Measurements from ENCODE around the gene MAVS. TPM values are rescaled to one million over a fixed set of nuclear protein-coding genes. Genes with fewer than 3 reads are reported as not detected.

The MAVS gene
- total and polyA plus RNA-seq, 9 of the 15 experiments (the other 6 are each of a cell fraction or from before 2014, with no cell fraction given) = 1.6 to 22.0 (median 11.3) TPM

GRCh38 chr20:3820048-3820900 lies 26.4 kb upstream of the MAVS start, which contains the start of gene AP5S1 (continued):
- TF ChIP-seq ZNF407 (IDR thresholded peaks at IDR 0.05; ENCODE audit: low read depth) = peak; percentile 76; the same call in 1 of the 2 replicates
- TF ChIP-seq, protein P1, sequence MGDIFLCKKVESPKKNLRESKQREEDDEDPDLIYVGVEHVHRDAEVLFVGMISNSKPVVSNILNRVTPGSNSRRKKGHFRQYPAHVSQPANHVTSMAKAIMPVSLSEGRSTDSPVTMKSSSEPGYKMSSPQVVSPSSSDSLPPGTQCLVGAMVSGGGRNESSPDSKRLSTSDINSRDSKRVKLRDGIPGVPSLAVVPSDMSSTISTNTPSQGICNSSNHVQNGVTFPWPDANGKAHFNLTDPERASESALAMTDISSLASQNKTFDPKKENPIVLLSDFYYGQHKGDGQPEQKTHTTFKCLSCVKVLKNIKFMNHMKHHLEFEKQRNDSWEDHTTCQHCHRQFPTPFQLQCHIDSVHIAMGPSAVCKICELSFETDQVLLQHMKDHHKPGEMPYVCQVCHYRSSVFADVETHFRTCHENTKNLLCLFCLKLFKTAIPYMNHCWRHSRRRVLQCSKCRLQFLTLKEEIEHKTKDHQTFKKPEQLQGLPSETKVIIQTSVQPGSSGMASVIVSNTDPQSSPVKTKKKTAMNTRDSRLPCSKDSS (IDR thresholded peaks at IDR 0.05; ENCODE audit: low read depth, partially characterized antibody) = no peak
- peak; percentile 62; the same call in 1 of the 2 replicates for TF ChIP-seq TGIF2 (CRISPR knock-in tag; IDR thresholded peaks at IDR 0.05)
- no peak for TF ChIP-seq HSF4 (CRISPR knock-in tag; IDR thresholded peaks at IDR 0.05; ENCODE audit: borderline replicate concordance)
- TF ChIP-seq DPF2 (IDR thresholded peaks at IDR 0.05) = no peak; the same call in 1 of the 2 replicates
- TF ChIP-seq, protein P2, sequence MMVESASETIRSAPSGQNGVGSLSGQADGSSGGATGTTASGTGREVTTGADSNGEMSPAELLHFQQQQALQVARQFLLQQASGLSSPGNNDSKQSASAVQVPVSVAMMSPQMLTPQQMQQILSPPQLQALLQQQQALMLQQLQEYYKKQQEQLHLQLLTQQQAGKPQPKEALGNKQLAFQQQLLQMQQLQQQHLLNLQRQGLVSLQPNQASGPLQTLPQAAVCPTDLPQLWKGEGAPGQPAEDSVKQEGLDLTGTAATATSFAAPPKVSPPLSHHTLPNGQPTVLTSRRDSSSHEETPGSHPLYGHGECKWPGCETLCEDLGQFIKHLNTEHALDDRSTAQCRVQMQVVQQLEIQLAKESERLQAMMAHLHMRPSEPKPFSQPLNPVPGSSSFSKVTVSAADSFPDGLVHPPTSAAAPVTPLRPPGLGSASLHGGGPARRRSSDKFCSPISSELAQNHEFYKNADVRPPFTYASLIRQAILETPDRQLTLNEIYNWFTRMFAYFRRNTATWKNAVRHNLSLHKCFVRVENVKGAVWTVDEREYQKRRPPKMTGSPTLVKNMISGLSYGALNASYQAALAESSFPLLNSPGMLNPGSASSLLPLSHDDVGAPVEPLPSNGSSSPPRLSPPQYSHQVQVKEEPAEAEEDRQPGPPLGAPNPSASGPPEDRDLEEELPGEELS (CRISPR knock-in tag; IDR thresholded peaks at IDR 0.05; ENCODE audit: borderline replicate concordance) = 0 out of 2 replicates have a peak, but pooled peaks have one; percentile 81
- TF ChIP-seq MCM2 (IDR thresholded peaks at IDR 0.05; ENCODE audit: low read depth) = no peak
- no peak for TF ChIP-seq POLR2AphosphoS2 (IDR thresholded peaks at IDR 0.05; ENCODE audit: low read length)
- no peak for TF ChIP-seq TAF9B (IDR thresholded peaks at IDR 0.05; ENCODE audit: partially characterized antibody)
- TF ChIP-seq JUNB (CRISPR knock-in tag; conservative IDR thresholded peaks at IDR 0.05) = 0 out of 2 replicates have a peak, but pooled peaks have one; percentile 54
- no peak for TF ChIP-seq FOS (IDR thresholded peaks at IDR 0.05; ENCODE audit: extremely low read depth, insufficient read length)
- TF ChIP-seq, protein P3, sequence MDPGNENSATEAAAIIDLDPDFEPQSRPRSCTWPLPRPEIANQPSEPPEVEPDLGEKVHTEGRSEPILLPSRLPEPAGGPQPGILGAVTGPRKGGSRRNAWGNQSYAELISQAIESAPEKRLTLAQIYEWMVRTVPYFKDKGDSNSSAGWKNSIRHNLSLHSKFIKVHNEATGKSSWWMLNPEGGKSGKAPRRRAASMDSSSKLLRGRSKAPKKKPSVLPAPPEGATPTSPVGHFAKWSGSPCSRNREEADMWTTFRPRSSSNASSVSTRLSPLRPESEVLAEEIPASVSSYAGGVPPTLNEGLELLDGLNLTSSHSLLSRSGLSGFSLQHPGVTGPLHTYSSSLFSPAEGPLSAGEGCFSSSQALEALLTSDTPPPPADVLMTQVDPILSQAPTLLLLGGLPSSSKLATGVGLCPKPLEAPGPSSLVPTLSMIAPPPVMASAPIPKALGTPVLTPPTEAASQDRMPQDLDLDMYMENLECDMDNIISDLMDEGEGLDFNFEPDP (CRISPR knock-in tag; IDR thresholded peaks at IDR 0.05) = no peak
- no peak for TF ChIP-seq ZZZ3 (IDR thresholded peaks at IDR 0.05)
- TF ChIP-seq ZNF561 (CRISPR knock-in tag; conservative IDR thresholded peaks at IDR 0.05) = no peak
